AG10803 (cell line): ENCODE measurements around the gene PTPRM.

Experiments
- DNase-seq: peaks from one replicate; pipeline ENCODE4 v3.0.0; 2010; ENCODE audit warnings: low read depth
- H3K4me3 ChIP-seq: 2 replicates; pipeline ENCODE4 v1.5.1; 2011; ENCODE audit warnings: mild to moderate bottlenecking, low read length, control low read depth
- CTCF ChIP-seq: conservative IDR thresholded peaks from 2 replicates; pipeline ENCODE4 v1.5.1; 2011; ENCODE audit warnings: mild to moderate bottlenecking, low read length, control low read depth, inconsistent platforms

Gene PTPRM

DNA sequence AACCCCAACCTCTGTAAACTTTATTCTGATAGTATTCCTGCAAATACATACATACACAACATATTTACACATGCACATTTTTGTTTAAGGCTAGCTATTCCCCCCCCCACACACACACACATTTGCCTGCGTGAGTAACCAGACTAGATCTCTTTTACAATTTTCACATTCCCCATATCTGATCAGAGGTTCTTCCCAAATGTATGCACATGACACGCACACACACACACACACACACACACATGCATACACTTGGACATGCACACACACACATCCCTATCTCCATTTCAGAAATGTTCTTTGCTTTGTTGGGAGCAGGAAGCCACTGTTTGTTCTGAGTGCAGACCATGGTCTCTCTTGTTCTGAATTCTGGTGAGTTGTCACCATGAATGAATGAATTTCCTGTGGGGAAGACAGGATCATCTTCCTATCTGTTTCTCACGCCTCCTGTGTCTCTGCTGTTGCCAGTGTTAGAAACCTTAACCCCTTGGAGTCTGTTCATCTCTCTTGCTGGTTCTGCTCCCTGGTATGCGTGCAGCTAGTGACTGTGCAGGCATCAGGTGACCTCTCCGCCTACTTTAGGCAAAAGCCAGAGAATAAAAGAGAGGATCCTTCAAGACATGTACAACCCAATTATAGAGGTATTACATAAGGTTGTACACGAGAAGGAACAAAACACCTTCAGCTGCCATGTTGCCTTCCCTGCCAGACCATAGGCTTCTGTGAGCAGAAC lies 791.1 kb downstream of the PTPRM start:
- DNase-seq: no peak
- H3K4me3 ChIP-seq: no peak overlapping the region
- no peak for TF ChIP-seq CTCF

DNA sequence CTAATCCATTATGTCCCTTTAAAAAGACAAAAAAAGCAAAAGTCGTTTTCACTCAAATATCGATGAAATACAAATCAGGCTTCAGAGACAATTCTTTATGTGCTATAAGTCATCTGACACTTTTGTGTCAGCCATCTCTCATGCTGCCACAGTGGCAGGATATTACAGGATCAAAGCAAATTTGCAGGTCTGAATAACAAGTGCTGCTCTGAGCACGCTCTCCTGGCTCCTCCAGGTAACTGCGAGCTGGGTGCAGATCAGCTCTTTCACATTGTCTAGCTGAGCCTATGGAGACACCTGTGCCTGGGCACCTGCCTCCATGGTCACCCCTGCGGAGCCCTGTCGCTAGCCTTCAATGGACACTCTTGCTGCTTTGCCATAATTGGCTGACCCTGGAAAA lies 792.0 kb downstream of the PTPRM start:
- no peak for DNase-seq
- no peak for TF ChIP-seq CTCF
- no peak overlapping the region for H3K4me3 ChIP-seq

DNA sequence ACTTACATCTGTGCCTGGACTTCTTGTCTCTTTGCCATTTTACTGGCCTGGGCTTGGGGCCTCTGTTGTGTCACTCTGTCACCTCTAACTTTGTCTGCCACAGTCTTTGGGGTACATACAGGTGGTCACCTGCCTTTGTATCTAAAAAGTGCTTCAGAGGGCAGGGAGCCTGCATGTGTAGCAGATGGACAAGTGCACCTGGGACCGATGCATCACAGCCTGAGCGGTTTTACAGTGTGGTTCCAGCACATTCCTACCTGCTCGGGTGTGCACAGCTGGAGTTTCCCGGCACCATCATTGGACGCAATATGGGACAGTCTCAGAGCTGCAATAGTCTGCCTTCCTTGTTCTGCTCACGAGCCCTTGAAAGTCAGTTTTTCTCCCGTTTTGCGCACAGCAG lies 792.4 kb downstream of the PTPRM start:
- no peak for TF ChIP-seq CTCF
- H3K4me3 ChIP-seq: no peak overlapping the region
- DNase-seq: no peak

DNA sequence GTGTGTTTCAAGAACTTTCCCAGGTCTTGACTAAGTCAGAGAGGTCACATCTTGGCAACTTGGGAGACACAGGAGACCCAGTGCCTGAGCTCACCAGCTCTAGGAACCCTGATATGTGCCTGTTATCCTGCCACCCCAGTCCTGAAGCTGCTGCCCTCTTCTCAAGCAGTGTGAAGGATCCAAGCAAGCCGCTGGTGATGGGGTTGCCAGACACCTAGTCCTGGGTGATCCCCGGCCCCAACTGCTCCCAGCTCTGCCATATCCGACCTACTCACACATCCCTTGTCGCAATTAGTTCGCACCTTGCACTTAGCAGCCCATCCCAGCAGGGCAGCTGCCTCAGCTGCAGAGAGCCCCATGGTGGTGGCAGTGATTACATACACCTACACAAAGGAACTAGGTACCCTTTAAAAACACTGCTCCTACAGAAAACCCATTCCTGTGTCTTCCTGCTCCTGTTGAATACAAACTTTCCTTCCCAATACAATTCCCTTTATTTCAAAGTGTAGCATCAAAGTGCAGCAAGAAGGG lies 794.9 kb downstream of the PTPRM start:
- no peak for TF ChIP-seq CTCF
- no peak overlapping the region for H3K4me3 ChIP-seq
- DNase-seq: no peak

- no peak for DNase-seq
- H3K4me3 ChIP-seq: no peak overlapping the region
- TF ChIP-seq CTCF: no peak
These were observed 795.7 kb downstream of the PTPRM start for GRCh38 chr18:8362863-8363262.

DNA sequence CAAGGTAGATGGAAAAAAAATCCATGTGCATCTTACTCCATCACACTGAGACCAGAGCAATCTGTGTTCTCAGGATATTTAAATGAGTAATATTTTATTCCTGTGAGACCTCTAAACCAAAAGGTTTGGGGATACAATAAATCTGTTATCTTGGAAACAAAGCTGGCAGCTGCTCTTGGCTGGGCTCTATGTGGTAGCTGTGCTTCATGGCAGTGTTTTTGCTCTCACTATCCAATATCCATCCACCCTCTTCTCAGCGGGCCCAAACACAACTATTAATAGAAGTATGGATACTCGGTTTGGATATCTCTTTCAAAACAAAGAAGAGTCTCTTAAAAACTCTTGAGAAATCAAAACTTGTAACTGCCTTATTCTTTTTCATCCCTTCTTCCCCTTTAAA lies 797.3 kb downstream of the PTPRM start:
- no peak overlapping the region for H3K4me3 ChIP-seq
- TF ChIP-seq CTCF: no peak
- DNase-seq: no peak

DNA sequence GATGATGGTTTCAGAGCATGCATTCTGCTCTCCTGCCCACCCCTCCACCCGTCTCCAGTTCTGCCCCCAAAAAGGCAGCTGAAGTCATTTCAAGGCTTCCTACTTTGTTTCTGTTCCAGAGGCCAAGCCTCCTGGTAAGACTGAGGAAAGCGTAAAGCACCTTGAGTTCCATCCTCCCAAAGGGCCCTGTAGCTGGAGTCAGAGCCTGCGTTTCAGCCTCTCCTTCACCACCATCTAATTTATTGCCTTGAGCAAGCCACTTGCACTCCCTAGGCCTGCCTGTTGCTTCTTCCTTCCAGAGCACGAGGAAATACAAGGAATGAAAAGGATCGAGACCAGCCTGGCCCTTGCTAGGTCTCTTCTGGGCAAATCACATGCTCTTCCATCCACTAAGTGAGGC lies 797.9 kb downstream of the PTPRM start:
- no peak for DNase-seq
- H3K4me3 ChIP-seq: no peak overlapping the region
- no peak for TF ChIP-seq CTCF
